HCEC 1CT (cell line): ENCODE measurements around the gene KCNB1.
"Not testable (repeated sequence)": the region's sequence is repeated elsewhere in the genome, so short reads cannot be mapped to it uniquely, and the experiment has no call there.

Experiments
- DNase-seq: peaks from one replicate; pipeline ENCODE4 v3.0.0-alpha.2; 2017

Gene KCNB1

GRCh38 chr20:49346682-49347081, 135.8 kb downstream of the KCNB1 start:
- no peak for DNase-seq

DNA sequence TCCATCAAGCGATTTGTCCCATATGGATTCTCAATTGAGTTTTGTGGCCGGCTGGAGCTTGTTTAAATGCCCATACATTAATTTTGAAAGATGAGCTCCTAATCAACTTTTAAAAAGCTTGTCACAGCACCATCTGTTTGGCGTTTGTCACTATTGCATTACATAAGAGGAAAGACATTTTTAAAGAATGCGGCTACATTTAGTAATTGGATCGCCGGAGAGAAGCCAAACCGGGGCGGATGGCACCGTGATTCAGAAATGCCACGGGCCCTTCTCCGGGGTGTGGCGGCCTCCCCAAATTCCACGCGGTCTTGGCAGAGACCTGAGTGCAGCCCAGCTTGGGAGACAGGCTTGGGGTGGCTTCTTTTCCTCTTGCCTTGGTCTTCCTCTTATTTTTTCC, 136.9 kb downstream of the KCNB1 start:
- peak; percentile 77 for DNase-seq

DNA sequence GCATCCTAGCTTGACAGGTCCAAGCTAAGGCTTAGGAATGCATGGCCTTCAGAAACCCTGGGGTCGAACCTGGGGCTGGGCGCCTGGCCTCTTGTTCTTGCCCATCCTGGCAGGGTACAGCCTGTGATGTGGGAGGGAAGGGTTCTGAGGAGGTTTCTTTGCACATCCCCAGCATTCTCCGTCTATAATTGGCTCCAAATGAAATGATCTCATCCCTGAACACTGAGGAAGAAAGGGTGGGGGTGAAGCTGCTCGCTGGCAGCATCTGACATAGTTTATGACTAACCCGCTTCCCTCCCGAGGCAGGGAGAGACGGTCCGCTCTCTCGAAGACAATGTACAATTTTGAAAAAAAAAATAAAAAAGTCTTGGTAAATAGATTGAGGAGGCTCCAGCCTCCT, 137.5 kb downstream of the KCNB1 start:
- peak; percentile 95 for DNase-seq

GRCh38 chr20:49344140-49344539, 138.3 kb downstream of the KCNB1 start:
- DNase-seq, result no peak

DNA sequence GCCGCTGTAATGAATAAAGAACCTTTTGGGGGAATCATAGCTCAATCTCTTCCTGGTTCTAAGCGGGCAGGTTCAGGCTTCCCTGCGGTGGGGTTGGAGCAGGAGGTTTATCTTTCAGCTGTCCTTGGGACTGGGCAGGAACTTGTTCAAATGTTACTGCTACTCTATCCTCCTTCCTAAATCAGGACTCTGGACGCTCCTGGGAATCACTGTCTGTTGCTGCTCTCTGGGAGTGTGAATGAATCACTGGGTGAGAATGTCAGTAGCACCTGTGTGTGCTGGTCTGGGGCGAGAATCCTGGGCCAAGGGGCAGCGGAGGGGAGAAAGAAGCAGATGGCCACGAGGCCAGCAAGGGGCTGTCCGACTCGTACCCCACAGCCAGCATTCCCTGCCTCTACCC, 139.2 kb downstream of the KCNB1 start:
- DNase-seq, result no peak

DNA sequence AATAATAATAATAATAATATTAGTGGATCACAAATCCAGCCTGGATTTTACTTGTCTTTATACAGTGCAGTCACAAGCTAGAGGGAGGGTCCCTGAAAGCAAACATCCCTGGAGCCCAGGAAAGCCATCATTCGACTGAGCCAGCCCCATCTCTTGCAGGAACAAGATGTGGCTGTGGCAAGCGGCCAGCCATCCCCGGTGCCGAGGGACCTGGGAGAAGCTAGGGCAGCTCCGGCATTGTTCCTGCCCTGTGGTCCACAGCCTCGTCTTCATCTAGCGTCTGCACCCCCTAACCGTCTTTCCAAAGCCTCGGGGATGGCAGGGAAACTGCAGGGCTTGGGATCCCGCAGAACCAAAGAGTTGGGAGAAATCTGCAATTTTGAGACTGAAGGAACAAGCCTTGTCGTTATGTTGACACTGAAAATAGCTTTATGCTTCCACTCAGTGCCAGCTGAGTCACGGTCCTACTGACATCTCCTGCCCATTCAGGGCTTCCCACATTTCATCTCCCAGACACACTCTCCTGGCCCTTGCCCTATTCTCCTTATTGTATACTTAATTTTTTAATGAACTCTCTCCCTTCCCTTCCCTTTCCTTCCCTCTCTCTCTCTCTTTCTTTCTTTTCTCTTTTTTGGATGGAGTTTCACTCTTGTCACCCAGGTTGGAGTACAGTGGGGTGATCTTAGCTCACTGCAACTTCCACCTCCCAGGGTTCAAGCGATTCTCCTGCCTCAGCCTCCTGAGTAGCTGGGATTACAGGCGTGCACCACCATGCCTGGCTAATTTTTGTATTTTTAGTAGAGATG, 142.1 kb downstream of the KCNB1 start:
- no peak for DNase-seq

DNA sequence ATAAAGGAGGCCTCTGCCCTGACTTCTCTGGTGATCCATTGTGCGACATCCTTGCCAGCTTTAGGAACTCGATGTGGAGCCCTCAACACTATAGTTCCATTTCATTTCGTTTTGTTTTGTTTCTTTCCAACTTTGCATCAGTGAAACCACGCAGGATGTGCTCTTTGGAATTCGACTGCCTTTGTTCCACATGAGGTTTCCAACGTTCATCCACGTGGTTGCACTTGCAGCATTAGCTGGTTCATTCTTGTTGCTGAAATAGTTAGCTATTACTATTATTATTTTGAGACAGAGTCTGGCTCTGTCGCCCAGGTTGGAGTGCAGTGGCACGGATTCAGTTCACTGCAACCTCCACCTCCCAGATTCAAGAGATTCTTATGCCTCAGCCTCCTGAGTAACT, 143.3 kb downstream of the KCNB1 start:
- DNase-seq, result no peak

GRCh38 chr20:49338061-49338460, 144.4 kb downstream of the KCNB1 start:
- no peak for DNase-seq

- no peak for DNase-seq
These were observed 145.1 kb downstream of the KCNB1 start for GRCh38 chr20:49337357-49337756.

- no peak for DNase-seq
These were observed 145.7 kb downstream of the KCNB1 start for GRCh38 chr20:49336786-49337185.

- no peak for DNase-seq
These were observed 147.0 kb downstream of the KCNB1 start for GRCh38 chr20:49335476-49335875.

- no peak for DNase-seq
These were observed 151.5 kb downstream of the KCNB1 start for GRCh38 chr20:49330701-49331615.

DNA sequence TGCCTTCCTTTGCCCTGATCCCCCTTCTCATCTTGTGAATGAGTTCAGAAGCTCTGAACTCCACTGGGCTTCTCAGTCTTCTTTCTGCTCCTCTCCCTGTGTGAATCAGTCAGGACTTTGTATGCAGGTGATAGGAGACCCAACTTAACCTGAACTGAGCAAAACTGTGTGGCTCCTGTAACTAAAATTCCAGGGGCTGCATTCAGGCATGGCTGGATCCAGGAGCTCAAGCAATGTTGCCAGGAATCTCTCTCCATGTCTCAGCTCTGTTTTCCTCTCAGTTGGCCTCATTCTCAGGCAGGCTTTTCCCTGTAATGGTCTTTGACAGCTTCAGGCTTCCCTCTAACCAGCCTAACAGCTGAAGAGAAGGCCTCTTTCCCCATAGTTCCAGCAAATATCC, 153.7 kb downstream of the KCNB1 start:
- no peak for DNase-seq

DNA sequence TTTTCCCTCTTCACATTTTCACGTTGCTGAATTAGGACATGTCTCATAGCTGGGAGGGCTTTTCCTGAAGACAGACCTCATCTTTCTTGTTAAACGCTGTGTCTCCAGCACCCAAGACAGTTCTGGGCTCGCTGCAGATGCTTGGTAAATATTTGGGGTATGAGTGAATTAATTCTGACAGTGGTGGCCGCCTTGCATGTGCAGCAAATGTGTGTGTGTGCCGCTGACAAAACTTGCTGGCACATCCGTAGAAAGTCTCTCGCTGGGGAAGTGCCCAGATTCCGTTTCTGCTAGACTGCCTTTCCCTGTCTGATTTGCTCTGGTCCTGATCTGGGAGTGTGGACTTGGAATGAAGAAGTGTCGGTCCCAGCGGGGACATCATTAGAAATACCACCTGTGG, 156.4 kb downstream of the KCNB1 start:
- DNase-seq, result no peak

DNA sequence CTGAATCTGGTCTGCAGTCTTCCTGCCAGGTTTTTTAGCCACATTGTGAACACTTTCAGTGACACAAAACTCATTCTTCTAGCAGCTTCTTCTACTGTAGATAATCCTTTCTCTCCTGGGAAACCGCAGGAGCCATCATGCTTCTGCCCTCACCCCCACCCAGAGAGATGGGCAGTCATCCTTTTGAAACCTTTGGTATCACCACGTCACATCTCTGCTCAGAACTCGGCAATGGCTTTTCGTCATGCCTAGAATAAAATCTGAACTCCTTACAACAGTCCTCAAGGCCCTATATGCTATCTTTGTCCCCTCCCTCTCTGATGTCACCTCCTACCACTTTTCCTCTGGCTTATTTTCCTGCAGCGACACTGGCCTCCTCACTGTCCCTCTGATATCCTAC, 158.2 kb downstream of the KCNB1 start:
- DNase-seq, result no peak

- DNase-seq, result peak; percentile 70
These were observed 158.7 kb downstream of the KCNB1 start for GRCh38 chr20:49323622-49324238.

DNA sequence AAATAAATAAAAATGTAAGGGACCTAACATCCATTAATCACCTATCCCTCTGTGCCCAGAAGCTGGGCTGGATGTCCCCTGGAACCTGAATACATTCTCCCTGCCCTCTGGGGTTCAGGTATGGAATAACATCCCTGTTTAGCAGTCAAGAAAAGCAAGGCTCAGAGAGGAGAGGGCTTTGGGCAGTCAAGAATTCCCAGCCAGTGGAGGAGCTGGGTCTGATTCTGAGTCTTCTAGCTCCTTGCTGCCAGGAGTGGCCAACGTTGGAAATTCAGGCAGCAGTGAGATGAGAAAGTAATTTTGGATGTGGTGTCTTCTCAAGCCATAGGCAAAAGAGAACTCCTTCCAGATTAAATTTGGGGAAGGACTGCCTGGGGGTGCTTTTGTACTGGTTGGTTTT, 162.0 kb downstream of the KCNB1 start:
- peak; percentile 31 for DNase-seq

GRCh38 chr20:49319208-49319809, 163.2 kb downstream of the KCNB1 start:
- DNase-seq, result no peak

DNA sequence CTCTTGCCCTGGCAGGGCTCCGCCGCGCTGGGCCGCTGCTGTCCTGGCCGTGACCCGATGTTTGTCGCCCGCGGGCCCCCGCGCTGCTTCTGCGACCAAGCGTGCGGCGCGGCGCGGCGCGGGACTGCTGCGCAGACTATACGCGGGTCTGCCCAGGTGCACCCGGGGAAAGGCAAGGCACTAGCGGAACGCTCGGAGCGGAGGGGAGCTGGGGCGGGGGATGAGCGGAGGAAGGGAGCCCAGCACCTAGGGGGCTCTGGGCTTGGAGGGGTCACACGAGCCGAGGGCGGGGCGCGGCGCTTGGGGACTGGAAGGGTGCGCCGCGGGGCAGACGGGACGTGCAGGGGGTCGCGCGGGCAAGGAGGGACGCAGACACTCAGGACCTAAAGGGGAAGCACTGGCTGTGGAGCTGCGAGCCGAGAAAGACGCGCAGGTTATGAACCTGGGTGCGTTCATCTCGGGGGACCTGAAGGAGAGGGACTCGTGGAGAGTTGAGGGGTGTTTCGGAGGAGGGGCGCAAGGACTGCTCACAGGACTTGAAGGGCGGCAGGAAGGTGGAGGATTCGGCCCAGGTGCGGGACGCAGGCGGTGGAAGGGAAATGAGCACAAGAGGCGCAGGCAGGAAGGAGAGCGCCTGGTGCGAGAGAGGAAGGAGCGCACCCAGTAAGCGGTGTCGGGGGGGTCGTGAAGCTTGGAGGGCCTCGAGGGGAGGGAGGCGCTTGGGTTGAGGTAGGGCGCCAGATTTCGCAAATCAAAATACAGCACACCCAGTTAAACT, 163.8 kb downstream of the KCNB1 start:
- DNase-seq, result no peak

DNA sequence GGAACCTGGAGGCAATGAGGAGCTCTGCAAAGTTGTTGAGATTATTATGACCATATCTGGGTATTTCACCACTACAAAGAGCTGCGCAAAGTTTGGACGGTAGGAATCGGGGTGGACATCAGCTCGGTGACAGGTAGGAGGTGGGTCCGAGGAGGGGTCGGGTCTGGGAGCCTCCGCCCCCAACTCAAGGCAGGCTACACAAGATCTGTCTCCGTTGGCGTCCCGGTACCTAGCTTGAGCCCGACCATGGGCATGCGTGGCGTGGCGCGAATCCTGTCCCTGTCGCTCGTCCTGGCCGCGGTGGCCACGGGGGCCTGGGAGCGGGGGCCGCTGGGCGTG, 164.4 kb downstream of the KCNB1 start:
- DNase-seq, result no peak

DNA sequence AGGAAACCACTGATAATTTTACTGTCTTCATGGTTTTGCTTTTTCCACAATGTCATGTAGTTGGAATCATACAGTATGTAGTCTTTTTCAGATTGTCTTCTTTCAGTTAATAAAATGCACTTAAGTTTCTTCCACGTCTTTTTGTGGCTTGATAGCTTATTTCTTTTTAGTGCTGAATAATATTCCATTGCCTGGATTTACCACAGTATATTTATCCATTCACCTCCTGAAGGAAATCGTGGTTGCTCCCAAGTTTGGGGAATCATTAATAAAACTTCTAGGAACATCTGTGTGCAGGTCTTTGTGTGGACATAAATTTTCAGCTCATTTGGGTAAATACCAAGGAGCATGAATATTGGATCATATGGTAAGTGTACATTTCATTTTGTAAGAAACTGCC, 165.8 kb downstream of the KCNB1 start:
- DNase-seq, result no peak

GRCh38 chr20:49315580-49315979, 166.9 kb downstream of the KCNB1 start:
- no peak for DNase-seq

DNA sequence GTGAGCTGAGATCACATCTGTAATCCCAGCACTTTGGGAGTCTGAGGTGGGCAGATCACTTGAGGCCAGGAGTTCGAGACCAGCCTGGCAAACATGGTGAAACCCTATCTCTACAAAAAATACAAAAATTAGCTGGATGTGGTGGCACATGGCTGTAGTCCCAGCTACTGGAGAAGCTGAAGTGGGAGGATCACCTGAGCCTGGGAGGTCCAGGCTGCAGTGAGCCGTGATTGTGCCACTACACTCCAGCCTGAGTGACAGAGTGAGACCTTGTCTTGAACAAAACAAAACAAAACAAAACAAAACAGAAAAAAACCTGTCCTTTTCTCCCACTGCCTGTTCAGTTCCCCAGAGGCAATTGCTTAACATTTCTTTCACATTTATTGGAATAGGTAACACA, 168.4 kb downstream of the KCNB1 start:
- not testable (repeated sequence) for DNase-seq
